NCI-H2171 (cell line): ENCODE data around the gene SRC.

Experiments
- DNase-seq: peaks from one replicate; lab custom pipeline; 2025; lab: John Stamatoyannopoulos, UW

The SRC gene

DNA sequence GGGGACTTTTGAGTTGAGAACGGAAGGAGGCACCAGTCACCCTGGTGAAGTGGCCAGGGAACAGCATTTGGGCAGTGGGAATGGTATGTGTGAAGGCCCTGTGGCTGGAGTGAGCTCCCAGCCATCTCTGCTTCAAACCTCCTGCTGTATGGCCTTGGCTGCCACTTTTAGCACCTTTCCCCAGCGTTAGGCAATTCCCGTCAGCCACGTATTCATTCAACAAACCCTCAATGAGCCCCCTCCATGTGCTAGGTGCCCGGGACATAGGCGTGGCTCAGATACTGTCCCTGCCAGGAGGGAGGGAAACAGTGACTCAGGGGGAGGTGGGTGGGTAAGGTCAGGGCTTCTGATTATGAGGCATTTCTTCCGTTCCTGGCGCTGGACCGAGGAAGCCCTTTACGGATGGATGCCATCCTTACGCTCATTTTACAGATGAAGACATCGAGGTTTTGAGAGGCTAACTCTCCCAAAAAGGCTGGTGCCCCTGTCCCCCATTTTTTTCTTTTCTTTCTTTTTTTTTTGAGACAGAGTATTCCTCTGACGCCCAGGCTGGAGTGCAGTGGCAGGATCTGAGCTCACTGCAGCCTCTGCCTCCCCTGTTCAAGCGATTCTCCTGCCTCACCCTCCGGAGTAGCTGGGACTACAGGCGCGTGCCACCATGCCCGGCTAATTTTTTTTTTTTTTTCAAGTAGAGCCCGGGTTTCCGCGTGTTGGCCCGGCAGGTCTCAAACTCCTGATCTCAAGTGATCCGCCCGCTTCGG is 37.5 kb downstream of the SRC start:
- DNase-seq = no peak

DNA sequence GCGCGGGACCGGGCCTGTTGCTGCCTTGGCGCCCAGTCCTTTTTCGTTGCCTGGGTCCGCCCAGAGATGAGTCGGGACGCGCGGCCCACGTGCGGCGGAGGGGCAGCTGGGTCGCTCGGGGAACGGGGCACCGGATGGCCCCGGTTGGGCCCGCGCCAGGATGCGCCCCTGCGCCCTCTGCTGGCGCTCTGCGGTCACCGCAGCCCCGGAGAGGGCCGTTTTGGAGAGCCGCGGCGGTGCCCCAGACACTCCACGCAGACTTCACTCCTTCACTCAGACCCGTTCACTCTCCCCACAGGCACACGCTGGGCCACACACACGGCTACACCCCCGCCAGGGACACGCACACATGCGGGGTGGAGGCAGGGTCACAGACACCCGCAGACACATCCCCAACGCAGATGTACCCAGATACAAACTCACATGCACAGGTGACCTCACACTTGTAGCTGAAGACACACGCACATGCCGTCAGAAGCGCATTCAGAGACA is 38.8 kb downstream of the SRC start:
- DNase-seq = peak; percentile 73

DNA sequence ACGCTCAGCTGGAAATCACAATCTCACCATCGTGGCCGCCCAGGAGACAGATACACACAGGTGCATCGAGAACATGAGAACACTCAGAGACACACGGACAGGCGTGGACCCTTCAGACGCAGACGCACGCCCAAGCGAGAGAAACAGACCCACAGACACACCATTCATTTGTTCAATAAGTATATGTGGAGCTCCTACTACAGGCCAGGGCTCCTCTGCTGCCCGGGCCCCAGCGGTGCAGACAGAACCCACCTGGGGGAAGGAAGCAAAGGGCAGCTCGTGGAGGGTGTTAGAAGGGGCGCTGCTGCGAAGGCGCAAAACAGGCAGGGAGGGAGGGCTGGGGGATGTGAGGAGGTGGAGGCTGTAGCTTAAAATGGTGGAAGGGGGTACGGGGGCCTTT is 39.2 kb downstream of the SRC start:
- no peak for DNase-seq

DNA sequence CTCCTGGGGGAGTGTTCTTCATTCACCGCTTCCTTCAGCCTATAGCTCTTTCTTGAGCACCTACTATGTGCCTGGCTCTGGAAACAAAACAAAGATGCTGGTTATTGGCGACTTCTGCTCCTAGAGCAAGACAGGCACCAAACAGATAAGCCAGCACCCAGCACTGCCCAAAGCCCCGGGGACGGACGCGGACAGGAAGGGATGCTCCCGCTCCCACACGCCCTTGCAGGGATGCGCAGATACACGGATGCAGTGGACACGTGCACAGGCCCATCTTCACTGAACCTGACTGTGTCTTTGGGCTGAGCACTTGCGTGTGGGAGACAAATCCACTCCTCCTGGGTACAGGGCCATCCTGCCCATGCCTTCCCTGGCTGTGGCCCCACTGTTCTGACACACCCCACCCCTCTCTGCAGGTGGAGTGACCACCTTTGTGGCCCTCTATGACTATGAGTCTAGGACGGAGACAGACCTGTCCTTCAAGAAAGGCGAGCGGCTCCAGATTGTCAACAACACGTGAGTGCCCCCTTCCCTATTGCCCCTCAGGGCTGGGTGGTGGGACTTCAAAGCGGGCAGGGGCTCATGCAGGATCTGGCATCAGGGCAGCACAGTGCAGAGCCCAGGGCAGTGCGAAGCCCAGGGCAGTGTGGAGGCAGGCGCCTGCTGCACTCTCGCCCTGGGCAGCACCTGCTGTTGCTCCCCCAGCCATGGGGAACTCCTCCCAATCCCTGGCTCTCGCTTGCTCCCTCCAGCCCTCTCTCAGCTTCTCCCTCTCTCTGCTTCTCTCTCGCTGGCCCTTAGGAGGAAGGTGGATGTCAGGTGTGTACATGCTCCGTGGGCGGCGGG is 39.9 kb downstream of the SRC start:
- DNase-seq = no peak

DNA sequence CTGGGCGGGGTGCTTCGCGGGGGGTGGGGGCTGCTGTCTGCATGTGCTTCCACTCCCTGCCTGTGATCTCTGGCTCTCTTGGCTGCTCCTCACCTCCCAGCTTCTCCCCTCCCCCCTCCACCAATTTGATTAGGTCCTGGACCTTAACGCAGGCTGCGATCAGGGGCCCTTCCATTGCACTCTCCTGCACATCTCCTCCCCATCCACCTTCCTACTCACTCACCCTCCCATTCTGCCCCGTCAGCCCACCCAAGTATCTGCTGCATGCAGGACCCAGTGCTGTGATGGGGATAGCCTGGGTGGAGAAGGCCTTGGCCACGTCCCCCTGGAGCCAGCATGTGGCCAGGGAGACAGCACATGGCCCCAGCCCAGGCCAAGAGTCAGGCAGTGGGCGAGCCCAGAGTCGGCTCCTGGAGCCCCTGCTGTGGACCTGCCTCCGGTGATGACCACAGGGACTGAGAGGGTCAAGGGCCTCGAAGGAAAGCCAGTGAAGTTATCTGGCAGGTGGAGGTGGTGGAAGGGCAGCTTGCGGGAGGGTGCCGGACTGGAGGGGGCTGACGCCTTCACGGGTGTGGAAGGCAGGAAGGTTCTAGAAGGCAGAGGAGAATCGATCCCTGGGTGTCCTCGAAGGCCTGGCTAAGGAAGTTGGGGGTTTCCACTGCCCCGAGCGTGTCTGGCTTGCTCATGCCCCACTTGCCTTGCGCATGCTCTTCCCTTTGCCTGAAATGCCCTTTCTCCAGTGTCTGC is 40.7 kb downstream of the SRC start:
- no peak for DNase-seq

DNA sequence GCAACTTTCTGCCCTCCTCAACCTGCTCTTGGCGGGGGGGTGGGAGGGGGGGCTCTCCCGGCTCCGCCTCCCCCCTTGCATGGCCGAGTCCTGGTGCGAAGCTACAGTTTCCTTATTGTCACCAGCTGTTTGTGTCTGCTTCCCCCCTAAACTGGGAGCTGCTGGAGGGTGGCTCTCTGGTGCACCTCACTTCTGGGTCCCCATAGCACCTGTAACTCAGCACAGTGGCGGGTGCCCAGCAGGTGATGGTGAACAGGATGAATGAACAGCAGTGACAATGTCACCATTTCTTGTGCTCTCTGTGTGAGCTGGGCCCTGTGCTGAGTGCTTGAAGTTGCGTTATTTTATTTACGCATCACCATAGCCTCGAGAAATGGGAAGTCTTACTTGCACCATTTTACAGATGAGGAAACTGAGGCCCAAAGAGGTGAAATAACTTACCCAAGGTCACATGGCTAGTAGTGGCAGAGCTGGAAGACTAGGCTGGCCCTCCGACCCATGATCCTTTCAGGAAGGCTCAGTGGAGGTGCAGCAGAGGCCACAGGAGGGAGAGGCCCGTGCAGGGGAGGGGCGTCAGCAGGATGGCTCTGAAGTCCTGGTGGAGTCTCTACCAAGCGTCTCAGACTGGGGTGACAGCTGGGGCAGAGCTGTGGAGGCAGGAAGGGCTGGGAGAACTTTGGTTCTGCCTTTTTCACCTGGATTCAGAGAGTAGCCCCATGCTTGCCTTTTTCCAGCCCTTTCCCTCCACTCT is 41.8 kb downstream of the SRC start:
- DNase-seq = no peak

DNA sequence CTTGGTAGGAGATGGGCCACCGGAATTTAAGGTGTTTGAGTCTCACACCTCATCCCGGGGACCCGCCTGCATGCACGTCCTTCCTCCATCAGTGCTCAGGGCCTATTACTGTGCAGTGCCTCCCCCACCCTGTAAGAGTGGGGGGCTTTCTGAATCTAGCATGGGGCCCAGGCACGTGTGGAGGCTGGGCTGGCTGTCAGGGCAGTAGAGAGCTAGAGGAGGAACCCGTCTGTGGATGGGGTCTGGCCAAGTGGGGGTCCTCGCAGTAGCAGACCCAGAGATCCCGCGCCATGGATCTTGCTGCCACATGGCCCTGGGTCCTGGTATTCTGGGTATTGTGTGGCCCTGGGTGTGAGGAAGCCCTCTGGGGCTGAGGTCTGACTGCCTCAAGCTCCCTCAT is 42.9 kb downstream of the SRC start:
- no peak for DNase-seq

DNA sequence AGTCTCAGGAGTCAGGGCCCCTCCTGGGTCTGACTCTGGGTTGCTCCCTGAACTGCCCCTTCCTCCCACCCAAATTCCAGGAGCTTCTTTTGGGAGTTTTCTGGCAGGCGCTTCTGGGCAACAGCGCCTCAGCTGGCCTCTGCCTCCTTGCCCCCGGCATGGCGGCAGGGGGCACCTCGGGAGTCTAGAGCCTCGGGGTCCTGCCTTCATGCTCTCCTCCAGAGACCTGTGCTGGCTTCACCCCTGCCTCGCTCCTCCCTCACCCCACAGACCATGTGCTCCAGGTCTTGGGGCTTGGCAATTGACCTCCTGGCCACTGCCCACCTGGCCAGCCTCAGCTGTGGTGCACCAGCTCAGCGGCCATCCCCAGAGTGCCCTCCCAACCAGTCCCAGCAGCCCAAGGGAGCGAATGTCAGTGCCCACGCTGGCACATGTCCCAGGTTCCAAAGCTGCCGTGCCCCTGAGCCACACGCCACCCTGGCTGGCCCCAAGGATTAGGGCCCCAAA is 43.4 kb downstream of the SRC start:
- no peak for DNase-seq

DNA sequence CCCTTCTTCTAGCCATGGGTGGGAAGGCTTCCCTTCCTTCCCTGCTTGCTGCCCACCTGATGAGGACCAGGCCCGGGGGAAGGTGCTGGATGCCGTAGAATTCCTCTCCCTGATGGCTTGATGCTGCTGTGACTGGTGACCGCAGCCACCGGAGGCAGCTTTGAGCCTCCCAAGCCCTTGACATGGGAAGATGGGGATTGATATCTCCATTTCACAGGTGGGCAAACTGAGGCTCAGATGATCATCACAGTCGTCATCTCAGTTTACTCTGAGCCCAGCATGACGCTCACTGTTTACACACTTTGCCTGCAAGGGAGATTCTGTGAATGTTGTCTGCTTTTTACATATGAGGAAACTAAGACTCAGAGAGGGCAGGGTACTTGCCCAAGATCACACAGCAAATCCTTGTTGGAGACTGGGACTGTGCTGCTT is 43.9 kb downstream of the SRC start:
- DNase-seq = no peak

DNA sequence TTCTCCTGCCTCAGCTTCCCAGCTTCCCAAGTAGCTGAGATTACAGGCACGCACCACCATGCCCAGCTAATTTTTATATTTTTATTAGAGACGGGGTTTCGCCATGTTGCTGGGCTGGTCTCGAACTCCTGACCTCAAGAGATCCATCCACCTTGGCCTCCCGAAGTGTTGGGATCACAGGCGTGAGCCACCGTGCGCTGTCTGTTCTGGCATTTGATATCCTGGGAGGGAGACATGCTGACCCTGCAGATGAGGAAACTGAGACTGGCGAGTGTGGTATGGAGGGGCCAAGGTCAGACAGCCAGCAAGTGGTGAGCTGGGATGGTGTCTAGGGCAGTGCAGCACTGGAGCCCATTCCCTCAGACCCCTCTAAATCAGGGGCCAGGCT is 44.6 kb downstream of the SRC start:
- no peak for DNase-seq

DNA sequence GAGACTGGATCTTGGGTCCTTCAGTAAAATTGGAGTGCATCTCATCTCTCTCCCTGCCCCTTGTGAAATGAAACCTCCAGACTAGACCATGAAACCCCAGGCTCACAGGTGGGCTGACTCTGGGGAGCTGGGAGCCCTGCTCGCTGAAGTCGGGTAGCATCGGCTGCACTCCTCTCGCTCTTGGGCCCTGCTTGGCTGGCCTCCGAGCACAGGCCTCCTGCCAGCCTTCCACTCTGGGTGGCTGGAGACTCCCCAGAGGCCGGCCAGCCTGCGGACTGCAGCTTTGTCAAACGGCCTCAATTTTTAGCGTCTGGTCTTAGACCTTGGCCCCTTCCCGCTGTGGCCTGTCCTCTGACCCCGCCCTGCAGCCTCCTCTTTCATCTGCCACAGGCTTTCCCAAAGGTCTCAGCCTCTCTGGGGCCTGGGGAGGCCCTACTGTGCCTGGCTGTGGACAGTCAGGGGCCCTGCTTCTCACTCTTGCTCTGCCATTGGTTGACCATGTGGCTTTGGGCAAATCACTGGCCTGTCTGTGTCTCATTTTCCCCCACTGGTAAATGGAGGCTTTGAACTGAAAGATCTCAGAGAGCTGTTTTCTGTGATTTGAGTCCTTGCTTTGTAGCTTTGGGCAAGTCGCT is 45.1 kb downstream of the SRC start:
- no peak for DNase-seq

DNA sequence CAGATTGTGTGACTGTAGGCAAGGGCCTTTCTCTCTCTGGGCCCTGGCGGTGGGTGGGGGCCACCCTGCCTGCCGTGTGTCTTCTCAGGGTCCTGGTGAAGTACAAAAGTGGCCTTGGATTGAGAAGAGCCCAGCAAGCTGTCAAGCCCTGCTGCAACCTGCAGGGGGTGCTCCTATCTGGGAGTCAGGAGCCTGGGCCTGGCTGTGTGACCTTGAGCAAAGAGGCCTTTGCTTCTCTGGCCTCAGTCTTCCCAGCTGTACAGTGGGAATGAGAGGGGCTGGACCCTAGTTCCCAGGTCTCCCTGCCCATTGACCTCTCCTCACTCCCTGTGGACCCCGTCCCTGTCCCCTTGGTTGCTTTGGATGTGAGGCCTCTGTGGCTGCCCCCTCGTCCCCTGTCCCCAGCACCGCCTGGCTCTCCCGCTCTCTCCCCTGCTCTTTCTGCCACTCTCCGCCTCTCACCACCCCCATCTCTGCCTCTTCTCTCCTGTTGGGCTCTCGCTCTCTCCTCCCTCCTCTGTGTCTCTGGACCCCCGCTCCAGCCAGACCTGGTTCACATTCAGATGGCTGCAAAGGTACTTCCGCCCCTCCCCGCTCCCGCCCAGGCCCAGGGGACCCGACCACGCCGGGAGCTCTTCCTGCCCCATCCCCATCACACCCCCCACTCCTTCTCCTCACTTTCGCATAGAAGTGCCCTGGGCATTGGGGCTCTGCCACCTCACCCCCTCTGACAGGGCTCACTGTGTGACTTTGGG is 46.7 kb downstream of the SRC start:
- no peak for DNase-seq

DNA sequence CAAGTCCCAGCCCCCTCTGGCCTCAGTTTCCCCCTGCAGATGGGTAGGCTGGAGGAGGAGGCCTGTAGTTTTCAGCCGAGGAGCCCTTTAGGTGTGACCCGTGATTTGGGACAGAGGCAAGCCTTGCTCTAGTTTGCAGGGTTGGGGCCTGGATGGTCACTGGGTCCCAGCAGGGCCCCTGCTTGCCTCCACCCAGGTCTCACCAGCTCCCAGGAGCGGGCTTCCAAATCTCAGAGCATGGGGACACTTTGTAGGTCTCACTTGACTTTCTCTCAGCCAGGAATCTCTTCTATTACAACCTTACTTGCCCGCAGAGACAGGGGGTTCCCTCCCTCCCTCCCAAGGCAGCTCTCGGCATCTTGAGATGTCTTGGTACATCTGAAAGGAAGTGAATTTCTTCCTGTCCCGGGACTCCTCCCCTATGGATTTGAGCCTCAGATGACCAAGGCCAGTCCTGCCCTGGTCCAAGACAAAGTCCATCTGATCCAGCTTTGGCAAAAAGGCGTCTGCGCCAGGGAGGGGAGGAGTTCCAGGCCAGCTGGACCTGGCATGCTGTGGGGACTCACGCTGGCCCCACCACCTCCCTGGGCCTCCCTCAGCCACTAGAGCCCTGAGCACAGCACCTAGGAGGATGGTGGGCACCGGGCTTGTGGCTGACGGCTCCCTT is 47.4 kb downstream of the SRC start:
- no peak for DNase-seq

DNA sequence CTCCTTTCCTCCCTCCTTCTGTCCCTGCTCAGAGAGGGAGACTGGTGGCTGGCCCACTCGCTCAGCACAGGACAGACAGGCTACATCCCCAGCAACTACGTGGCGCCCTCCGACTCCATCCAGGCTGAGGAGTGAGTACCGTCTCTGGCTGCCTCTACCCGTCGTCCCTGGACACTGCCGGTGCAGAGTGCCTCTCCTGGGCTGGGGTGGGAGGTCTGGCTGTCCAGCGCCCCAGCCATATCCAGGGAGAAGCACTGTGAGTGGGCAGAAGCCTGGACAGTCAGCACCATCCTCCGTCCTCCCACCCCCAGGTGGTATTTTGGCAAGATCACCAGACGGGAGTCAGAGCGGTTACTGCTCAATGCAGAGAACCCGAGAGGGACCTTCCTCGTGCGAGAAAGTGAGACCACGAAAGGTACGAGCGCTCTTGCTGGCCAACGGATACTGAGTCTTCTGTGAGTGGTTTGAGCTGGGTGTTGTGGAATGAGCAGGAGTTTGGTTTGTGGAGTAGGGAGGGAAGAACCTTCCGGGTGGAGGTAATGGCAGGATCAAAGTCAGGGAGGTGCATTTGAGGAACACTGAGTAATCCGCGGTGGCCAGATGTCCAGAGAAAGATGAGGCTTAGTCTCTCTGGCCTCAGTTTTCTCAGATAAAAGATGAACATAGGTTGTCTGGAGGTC is 48.1 kb downstream of the SRC start:
- no peak for DNase-seq

DNA sequence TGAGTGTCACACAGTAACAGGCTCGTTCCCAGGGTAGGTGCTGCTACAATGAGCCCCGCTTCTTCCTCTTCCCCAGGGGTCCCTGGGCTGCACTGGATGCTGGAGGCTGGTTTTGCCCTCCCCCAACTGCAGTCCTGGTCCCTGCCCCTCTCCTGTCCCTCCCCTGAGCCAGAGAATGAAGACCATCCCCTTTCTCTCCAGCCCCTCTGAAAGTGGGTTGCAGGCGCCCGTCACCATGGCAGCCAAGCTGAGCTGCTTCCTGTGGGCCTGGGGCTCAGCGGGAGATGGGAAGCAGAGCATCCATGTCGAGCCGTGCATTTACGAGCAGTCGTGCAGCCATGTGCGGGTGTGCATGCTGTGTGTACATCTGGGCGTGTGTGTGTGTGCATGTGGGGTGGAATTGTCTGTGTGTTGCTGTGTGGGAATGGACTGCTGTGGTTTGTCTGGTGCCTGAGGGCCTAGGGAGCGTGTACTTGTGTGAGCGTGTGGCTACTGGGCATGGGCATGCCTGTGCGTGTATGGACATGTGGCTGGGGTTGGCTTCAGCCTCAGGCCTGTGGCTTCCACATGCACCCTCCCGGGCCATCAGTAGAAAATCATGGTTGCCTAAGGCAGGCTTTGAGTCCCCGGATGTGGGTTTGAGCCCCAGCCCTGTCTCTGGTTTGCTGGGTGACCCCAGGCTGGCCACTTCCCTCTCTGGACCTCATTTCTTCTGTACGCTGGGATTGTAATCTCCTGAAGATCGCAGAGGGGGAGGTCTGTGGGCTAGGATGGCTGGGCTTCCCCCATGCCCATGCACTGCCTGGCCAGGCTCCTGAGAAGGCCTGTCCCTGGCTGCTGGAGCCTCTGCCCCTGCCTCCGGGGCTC is 48.8 kb downstream of the SRC start:
- no peak for DNase-seq

DNA sequence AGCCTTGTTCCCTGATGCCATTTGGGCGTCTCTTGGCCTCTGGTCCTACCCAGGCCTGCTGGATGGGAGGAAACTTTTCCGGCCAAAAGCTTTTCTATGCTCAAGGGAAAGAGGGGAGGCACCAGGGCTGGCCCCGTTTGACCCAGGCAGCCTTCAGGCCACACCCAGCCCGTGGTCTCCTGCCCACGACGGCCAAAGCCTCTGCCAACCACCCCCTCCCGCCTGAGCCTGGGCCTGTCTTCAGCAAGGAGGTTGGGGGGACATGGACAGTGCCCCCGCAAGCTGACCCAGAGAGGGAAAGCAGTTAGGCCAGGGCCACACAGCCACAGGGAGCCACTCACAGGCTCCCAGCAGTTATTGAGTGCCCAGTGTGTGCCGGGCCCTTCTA is 49.5 kb downstream of the SRC start:
- no peak for DNase-seq

DNA sequence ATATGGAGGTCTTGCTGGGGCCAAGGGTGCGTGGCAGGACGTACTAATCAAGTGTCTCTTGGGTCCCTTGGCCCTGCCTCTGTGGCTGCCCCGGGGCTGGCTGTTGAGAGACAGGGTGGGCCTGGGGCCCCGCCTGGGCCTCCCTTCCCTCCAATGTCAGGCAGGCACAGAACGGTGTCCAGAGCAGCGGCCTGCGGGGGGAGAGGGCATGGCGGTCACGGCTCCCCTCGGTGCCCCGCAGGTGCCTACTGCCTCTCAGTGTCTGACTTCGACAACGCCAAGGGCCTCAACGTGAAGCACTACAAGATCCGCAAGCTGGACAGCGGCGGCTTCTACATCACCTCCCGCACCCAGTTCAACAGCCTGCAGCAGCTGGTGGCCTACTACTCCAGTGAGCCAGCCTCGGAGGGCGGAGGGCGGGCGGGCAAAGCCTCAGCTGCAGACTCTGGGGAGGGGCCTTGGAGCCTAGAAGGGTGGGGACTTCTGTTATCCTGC is 50.0 kb downstream of the SRC start:
- peak; percentile 85 for DNase-seq

DNA sequence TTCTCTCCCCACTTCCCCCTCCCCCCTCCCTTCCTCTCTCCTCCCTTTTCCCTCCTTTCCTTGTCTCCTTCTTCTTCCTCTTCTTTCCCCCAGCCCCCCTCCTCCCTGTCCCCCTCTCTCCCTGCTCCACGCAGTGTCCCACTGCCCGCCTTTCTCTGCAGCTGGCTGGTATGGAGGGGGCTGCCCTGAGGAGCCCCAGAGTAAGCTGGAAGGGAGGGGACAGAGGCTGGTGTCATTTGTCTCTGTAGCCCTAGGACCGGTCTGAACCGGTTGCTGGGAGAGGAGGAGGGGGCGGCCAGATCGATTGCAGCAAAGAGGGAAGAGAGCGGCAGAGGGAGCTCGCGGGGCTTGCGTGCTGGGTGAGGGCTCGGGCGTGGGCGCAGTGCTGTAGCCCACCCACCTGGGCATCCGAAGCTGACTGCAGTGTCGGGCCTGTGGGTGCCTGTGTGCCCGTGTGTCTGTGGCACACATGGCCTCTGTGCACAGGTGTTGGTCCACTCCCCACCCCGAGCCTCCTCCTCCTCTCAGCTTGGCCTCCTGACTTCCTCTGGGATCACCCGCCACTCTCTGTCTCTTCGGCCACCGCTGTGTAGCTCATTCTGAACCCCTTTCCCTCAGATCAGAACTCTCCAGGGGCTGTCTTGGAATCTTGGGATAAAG is 50.6 kb downstream of the SRC start:
- DNase-seq = peak; percentile 83
